ENCODE data around the gene MEG3. TPM values are rescaled to one million over a fixed set of nuclear protein-coding genes. Genes with fewer than 3 reads are reported as not detected.

MEG3 gene
- total RNA-seq, 2 donors from 2014 or later: not detected

DNA sequence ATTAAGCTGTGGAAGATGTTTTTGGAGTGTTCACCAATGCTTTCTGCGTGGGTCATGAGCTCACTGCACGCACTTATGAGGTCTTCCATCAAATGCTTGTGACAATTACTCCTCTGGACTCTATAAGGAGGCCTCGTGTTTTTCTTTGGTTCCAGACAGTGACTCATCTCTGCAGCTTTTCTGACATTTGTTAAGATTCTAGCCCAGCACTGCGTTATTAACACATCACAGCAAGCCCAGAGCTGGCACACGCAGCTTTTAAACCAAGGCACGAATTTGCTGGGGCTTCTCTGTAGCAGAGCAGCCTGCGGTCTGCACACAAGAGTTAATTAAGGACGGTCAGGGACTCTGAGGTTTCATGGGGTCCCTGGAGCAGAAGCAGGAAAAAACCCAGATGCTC lies 16.9 kb downstream of the MEG3 start:
- no peaks in the 10 kb centered on the region for H3K36me3 Mint-ChIP-seq (ENCODE audit: insufficient read depth in 2 of 2)

DNA sequence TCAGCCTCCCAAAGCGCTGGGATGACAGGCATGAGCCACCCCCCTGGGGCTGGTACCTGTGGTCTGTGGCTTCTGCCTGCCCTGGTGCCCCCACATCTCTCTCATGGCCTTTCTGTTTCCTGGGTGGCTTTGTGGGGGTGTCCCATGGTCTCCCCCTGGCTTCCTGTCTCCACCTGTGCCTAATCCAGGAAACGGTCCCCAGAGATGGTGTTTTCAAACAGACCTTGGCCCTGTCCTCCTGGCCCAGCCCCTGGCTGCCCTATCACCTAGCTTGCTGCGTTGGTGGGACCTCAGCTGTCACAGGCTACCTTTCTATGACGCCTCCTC lies 18.1 kb downstream of the MEG3 start:
- ATAC-seq (replicated peaks in 1 of 2): peak; percentile 35 to 36
- H3K4me1 Mint-ChIP-seq (ENCODE audit: low read depth): peaks cover 4% of the 10 kb centered on the region

More for the DNA sequence above, 16.9 kb downstream of the MEG3 start:
- Mint-ChIP-seq H3K9me3 (no peaks in the 10 kb centered on the region), H3K4me1 (ENCODE audit: low read depth) (peaks cover 4% of the 10 kb centered on the region), H3K4me3 (no peak overlapping the region), H3K27ac (no peak overlapping the region), H3K27me3 (ENCODE audit: low read depth) (no peaks in the 10 kb centered on the region)
- ATAC-seq (replicated peaks in 1 of 2) (no peak), DNase-seq (no peak)

DNA sequence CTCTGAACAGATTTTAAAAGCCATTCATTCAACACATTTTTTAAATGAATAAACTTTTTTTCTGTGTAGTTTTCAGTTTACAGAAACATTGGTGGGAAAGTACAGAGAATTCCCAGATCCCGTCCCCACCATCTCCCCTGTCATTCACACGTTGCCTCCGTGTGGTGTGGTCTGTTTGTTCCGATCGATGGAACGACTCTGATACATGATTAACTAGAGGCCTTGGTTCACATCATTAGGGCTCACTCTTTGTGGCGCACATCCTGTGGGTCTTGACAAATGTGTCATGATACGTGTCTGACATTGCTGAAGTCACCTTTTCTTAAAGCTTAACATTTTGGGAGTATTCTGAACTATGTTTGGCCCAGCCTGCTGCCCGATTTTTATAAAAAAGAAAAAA lies 18.5 kb downstream of the MEG3 start:
- peaks cover 4% of the 10 kb centered on the region for H3K4me1 Mint-ChIP-seq (ENCODE audit: low read depth)
- no peaks in the 10 kb centered on the region for H3K9me3 Mint-ChIP-seq
- H3K27me3 Mint-ChIP-seq (ENCODE audit: low read depth): no peaks in the 10 kb centered on the region
- ATAC-seq (replicated peaks in 1 of 2) (no peak), DNase-seq (no peak)
- no peak overlapping the region for H3K4me3 Mint-ChIP-seq
- H3K27ac Mint-ChIP-seq: no peak overlapping the region
- H3K36me3 Mint-ChIP-seq (ENCODE audit: insufficient read depth in 2 of 2): no peaks in the 10 kb centered on the region

More for the DNA sequence above, 18.1 kb downstream of the MEG3 start:
- no peak overlapping the region for H3K4me3 Mint-ChIP-seq
- H3K27ac Mint-ChIP-seq: no peak overlapping the region
- no peaks in the 10 kb centered on the region for H3K9me3 Mint-ChIP-seq
- H3K36me3 Mint-ChIP-seq (ENCODE audit: insufficient read depth in 2 of 2): no peaks in the 10 kb centered on the region
- no peaks in the 10 kb centered on the region for H3K27me3 Mint-ChIP-seq (ENCODE audit: low read depth)
- peak in 1 of 2 donors; percentile 7 for DNase-seq

DNA sequence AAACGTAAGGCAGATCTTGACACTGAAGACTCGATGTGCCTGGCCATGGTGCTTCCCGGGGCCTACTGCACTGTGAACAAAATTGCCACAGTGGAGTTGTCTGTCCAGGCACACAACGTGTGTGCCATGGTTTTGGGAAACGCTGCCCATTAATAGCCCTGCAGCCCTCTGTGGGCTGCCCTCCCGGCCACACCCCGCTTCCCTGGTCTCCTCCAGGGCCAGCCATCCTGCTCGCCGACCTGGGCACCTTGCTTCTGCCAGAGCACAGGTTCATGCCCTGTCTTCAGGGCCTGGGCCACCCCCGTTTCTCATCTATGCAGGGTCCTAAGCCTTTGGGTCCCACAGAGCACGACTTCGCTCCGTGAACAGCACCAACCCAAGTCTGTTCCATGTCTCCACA lies 18.9 kb downstream of the MEG3 start:
- DNase-seq: no peak

DNA sequence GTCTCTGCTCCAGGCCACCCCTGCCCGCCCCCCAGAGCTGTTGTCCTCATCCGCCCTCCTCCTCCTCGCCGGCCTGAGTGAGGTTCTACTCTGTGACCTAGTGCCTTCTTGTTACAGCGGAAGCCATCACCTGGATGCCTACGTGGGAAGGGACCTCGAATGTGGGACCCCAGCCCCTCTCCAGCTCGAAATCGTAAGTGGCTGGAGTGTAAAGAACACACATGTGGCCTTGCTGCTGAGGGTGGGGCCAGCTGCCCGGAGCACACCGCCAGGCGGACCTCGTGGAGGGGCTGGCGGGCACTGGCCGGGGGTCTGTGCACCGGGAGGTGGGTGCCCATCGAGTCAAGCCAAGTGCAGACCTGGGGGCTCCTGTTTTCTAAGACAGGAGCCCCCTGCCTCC lies 19.4 kb downstream of the MEG3 start:
- no peak overlapping the region for H3K27ac Mint-ChIP-seq

More for the DNA sequence above, 18.9 kb downstream of the MEG3 start:
- Mint-ChIP-seq H3K4me3 (no peak overlapping the region), H3K4me1 (ENCODE audit: low read depth) (peaks cover 4% of the 10 kb centered on the region), H3K27me3 (ENCODE audit: low read depth) (no peaks in the 10 kb centered on the region), H3K36me3 (ENCODE audit: insufficient read depth in 2 of 2) (no peaks in the 10 kb centered on the region), H3K9me3 (no peaks in the 10 kb centered on the region), H3K27ac (no peak overlapping the region)
- no peak for ATAC-seq (replicated peaks in 1 of 2)

GRCh38 chr14:100846309-100846859 lies 20.5 kb downstream of the MEG3 start:
- Mint-ChIP-seq H3K4me3 (no peak overlapping the region), H3K36me3 (ENCODE audit: insufficient read depth in 2 of 2) (no peaks in the 10 kb centered on the region), H3K27me3 (ENCODE audit: low read depth) (no peaks in the 10 kb centered on the region), H3K27ac (no peak overlapping the region), H3K9me3 (no peaks in the 10 kb centered on the region), H3K4me1 (ENCODE audit: low read depth) (peaks cover 4% of the 10 kb centered on the region)
- DNase-seq (no peak), ATAC-seq (replicated peaks in 1 of 2) (no peak)

More for the DNA sequence above, 19.4 kb downstream of the MEG3 start:
- H3K36me3 Mint-ChIP-seq (ENCODE audit: insufficient read depth in 2 of 2): no peaks in the 10 kb centered on the region
- no peaks in the 10 kb centered on the region for H3K27me3 Mint-ChIP-seq (ENCODE audit: low read depth)
- no peaks in the 10 kb centered on the region for H3K9me3 Mint-ChIP-seq
- H3K4me3 Mint-ChIP-seq: no peak overlapping the region
- DNase-seq (no peak), ATAC-seq (replicated peaks in 1 of 2) (no peak)
- peaks cover 4% of the 10 kb centered on the region for H3K4me1 Mint-ChIP-seq (ENCODE audit: low read depth)

- H3K27me3 Mint-ChIP-seq (ENCODE audit: low read depth): no peaks in the 10 kb centered on the region
- H3K4me3 Mint-ChIP-seq: no peak overlapping the region
- peaks cover 3% of the 10 kb centered on the region for H3K4me1 Mint-ChIP-seq (ENCODE audit: low read depth)
- ATAC-seq (replicated peaks in 1 of 2): peak in 1 of 2 donors; percentile 37
- no peaks in the 10 kb centered on the region for H3K9me3 Mint-ChIP-seq
- DNase-seq: no peak
- no peaks in the 10 kb centered on the region for H3K36me3 Mint-ChIP-seq (ENCODE audit: insufficient read depth in 2 of 2)
- H3K27ac Mint-ChIP-seq: no peak overlapping the region
Measured at GRCh38 chr14:100849115-100849781, 23.3 kb downstream of the MEG3 start.

GRCh38 chr14:100850841-100851585 lies 25.1 kb downstream of the MEG3 start:
- Mint-ChIP-seq H3K4me3 (no peak overlapping the region), H3K9me3 (no peaks in the 10 kb centered on the region), H3K27me3 (ENCODE audit: low read depth) (no peaks in the 10 kb centered on the region), H3K4me1 (ENCODE audit: low read depth) (no peaks in the 10 kb centered on the region), H3K36me3 (ENCODE audit: insufficient read depth in 2 of 2) (no peaks in the 10 kb centered on the region), H3K27ac (no peak overlapping the region)
- ATAC-seq (replicated peaks in 1 of 2) (peak; percentile 87 to 88), DNase-seq (peak; percentile 83 to 89)

- no peaks in the 10 kb centered on the region for H3K27me3 Mint-ChIP-seq (ENCODE audit: low read depth)
- ATAC-seq (replicated peaks in 1 of 2) (no peak), DNase-seq (no peak)
- H3K36me3 Mint-ChIP-seq (ENCODE audit: insufficient read depth in 2 of 2): no peaks in the 10 kb centered on the region
- no peak overlapping the region for H3K4me3 Mint-ChIP-seq
- H3K27ac Mint-ChIP-seq: no peak overlapping the region
- H3K9me3 Mint-ChIP-seq: no peaks in the 10 kb centered on the region
- H3K4me1 Mint-ChIP-seq (ENCODE audit: low read depth): no peaks in the 10 kb centered on the region
Measured at GRCh38 chr14:100851586-100851916, 25.6 kb downstream of the MEG3 start.

DNA sequence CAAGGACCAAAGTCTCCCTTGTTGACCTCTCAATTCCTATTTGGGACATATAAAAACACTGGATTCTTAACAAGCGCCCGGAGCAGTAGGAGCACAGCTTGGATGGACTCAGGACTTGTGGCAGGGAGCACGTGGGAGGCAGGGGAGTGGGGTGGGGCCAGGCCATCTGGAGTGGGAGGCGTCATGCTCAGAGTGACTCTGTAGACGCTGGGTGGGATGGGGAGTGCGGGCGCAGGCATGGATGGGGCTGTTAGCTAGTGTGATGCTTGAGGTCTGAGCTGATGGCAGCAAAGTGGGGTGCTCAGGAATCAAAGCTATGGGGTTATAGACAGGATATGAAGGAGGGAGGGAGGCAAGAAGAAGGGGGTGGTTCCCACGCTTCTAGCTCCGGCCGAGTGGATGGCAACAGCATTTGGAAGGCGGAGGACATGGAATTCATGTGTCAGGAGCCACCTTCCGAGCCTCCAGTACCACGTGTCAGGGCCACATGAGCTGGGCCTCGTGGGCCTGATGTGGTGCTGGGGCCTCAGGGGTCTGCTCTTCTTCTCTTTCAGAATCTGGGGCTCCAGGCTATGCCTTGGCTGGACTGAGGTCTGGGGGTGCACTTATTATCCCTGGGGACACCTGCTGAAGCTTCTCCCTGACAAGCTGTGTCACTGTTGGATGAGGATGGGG lies 26.2 kb downstream of the MEG3 start:
- Mint-ChIP-seq H3K36me3 (ENCODE audit: insufficient read depth in 2 of 2) (no peaks in the 10 kb centered on the region), H3K27me3 (ENCODE audit: low read depth) (no peaks in the 10 kb centered on the region), H3K27ac (no peak overlapping the region), H3K4me3 (no peak overlapping the region), H3K4me1 (ENCODE audit: low read depth) (no peaks in the 10 kb centered on the region), H3K9me3 (no peaks in the 10 kb centered on the region)
- ATAC-seq (replicated peaks in 1 of 2) (no peak), DNase-seq (no peak)

GRCh38 chr14:100854435-100854834 lies 28.5 kb downstream of the MEG3 start:
- DNase-seq (no peak), ATAC-seq (replicated peaks in 1 of 2) (no peak)
- no peak overlapping the region for H3K27ac Mint-ChIP-seq
- H3K36me3 Mint-ChIP-seq (ENCODE audit: insufficient read depth in 2 of 2): no peaks in the 10 kb centered on the region
- H3K9me3 Mint-ChIP-seq: no peaks in the 10 kb centered on the region
- H3K4me1 Mint-ChIP-seq (ENCODE audit: low read depth): no peaks in the 10 kb centered on the region
- H3K27me3 Mint-ChIP-seq (ENCODE audit: low read depth): no peaks in the 10 kb centered on the region
- H3K4me3 Mint-ChIP-seq: no peak overlapping the region

DNA sequence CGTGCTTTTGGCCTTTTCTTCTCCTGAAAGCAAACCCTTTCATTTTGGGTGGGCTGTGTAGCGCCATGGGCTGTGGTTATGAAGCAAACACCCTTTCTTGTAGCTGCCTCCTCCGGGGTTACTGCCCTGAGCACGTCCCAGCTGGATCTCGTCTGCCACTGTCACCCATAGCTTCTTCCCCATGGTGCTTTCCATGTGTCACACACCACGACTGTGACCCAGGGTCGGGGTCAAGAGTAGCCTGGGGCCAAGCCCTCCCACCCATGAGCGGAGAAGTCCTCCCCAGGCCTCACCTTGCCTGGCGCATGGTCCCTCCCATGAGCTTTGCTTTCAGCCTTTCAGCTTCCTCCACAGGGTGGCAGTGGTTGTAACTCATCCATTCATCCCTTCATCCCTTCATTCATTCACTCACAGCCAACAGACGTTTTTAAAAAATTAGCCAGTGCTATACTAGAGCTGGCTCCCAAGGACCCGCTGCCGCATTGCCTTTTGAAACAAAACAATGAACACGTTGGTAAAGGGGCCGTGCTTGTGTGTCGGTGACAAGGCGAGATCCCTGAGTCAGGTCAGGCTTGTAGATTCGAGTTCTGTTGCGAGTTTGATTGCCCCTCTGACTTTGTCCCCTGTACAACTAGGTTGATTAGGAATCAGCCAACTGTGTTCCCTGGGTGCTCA lies 29.5 kb downstream of the MEG3 start:
- Mint-ChIP-seq H3K27ac (no peak overlapping the region), H3K4me1 (ENCODE audit: low read depth) (no peaks in the 10 kb centered on the region), H3K4me3 (no peak overlapping the region), H3K36me3 (ENCODE audit: insufficient read depth in 2 of 2) (no peaks in the 10 kb centered on the region), H3K27me3 (ENCODE audit: low read depth) (no peaks in the 10 kb centered on the region), H3K9me3 (no peaks in the 10 kb centered on the region)
- no peak for ATAC-seq (replicated peaks in 1 of 2)
- DNase-seq: no peak
